Measurements from ENCODE around the gene FUT8. TPM values are rescaled to one million over a fixed set of nuclear protein-coding genes. Genes with fewer than 3 reads are reported as not detected.

Gene FUT8
- total RNA-seq, 1 experiment from 2014 or later: 11.8 TPM

DNA sequence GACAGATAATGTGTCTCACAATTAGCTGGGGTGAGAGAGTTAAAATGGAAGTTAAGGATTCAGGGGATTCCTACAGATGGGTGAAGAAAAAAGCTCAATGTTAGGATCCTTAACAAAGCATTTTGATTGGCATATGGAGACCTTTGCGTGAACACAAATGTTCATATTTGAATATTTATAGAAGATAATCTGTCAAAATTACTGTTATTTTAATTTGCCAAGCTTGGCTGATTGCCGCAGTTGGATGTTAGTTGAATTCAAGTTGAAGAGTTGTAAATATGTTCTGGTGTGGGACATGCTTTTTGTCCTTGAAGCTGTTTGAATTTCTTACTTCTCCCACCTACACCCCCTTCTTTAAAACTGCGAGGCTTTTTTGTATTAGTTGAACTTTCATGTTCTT, 91.2 kb downstream of the FUT8 start:
- CTCF ChIA-PET: interaction anchor here (1.4 kb wide), 1 partner anchor 321 kb away, joined by 4 read pairs; no protein-coding TSS in a partner anchor

DNA sequence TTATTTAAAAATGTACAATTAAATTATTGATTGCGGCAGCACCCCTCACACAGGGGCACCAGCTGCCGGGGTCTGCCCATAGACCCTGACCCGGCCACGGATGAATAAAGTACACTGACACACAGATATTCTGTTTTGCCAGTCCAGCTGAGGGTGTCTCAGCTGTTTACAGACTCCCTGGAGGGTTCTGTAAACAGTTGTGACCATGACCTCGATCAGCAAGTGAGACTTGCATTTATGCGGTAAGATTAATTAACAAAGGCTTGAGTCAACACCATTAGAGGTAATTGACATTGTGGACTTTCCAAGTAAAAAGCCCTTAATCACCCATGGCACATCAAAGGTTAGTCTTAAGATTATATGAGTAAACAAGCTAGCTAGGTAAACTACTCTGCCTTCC, 94.3 kb downstream of the FUT8 start:
- BruUV-seq (replicated peaks): no TSS peak
- Mint-ChIP-seq H3K4me1 (ENCODE audit: insufficient read depth, unreplicated experiment) (no peaks in the 10 kb centered on the region), H3K27me3 (ENCODE audit: insufficient read depth, unreplicated experiment) (no peaks in the 10 kb centered on the region), H3K36me3 (ENCODE audit: insufficient read depth, unreplicated experiment) (no peaks in the 10 kb centered on the region), H3K27ac (ENCODE audit: low read depth, unreplicated experiment) (no peak overlapping the region), H3K9me3 (ENCODE audit: unreplicated experiment) (peaks cover 32% of the 10 kb centered on the region), H3K4me3 (ENCODE audit: unreplicated experiment) (no peak overlapping the region)
- no peak for DNase-seq (ENCODE audit: unreplicated experiment)
- TF ChIP-seq, protein P1, sequence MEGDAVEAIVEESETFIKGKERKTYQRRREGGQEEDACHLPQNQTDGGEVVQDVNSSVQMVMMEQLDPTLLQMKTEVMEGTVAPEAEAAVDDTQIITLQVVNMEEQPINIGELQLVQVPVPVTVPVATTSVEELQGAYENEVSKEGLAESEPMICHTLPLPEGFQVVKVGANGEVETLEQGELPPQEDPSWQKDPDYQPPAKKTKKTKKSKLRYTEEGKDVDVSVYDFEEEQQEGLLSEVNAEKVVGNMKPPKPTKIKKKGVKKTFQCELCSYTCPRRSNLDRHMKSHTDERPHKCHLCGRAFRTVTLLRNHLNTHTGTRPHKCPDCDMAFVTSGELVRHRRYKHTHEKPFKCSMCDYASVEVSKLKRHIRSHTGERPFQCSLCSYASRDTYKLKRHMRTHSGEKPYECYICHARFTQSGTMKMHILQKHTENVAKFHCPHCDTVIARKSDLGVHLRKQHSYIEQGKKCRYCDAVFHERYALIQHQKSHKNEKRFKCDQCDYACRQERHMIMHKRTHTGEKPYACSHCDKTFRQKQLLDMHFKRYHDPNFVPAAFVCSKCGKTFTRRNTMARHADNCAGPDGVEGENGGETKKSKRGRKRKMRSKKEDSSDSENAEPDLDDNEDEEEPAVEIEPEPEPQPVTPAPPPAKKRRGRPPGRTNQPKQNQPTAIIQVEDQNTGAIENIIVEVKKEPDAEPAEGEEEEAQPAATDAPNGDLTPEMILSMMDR (IDR thresholded peaks at IDR 0.05; ENCODE audit: unreplicated experiment): no peak
- intact Hi-C loops (cut with micrococcal nuclease): no loop called here
- POLR2A ChIA-PET: interaction anchor here (0.6 kb wide), 1 partner anchor 159 kb away, joined by 3 read pairs; no protein-coding TSS in a partner anchor
- CTCF ChIA-PET: interaction anchor here (0.6 kb wide), 1 partner anchor 174 kb away, joined by 3 read pairs; no protein-coding TSS in a partner anchor

More for the DNA sequence above, 91.2 kb downstream of the FUT8 start:
- H3K4me1 Mint-ChIP-seq (ENCODE audit: insufficient read depth, unreplicated experiment): no peaks in the 10 kb centered on the region
- no peak overlapping the region for H3K4me3 Mint-ChIP-seq (ENCODE audit: unreplicated experiment)
- no peaks in the 10 kb centered on the region for H3K27me3 Mint-ChIP-seq (ENCODE audit: insufficient read depth, unreplicated experiment)
- H3K36me3 Mint-ChIP-seq (ENCODE audit: insufficient read depth, unreplicated experiment): no peaks in the 10 kb centered on the region
- DNase-seq (ENCODE audit: unreplicated experiment): no peak
- H3K9me3 Mint-ChIP-seq (ENCODE audit: unreplicated experiment): peaks cover 8% of the 10 kb centered on the region
- no TSS peak for BruUV-seq (replicated peaks)
- TF ChIP-seq, protein P1 (IDR thresholded peaks at IDR 0.05; ENCODE audit: unreplicated experiment): no peak
- POLR2A ChIA-PET: no interaction called here
- H3K27ac Mint-ChIP-seq (ENCODE audit: low read depth, unreplicated experiment): no peak overlapping the region
- intact Hi-C loops (cut with micrococcal nuclease): no loop called here

DNA sequence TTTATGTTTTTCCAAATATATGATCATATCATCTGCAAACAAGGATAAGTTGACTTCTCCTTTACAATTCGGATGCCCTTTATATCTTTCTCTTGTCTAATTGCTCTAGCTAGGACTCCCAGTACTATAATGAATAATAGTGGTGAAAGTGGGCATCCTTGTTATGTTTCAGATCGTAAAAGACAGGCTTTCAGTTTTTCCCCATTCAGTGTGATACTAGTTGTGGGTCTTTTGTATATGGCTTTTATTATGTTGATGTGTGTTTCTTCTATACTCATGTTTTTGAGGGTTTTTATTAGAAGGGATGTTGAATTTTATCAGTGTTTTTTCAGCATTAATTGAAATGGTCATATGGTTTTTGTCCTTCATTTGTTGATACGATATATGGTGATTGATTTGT, 97.3 kb downstream of the FUT8 start:
- no peak for DNase-seq (ENCODE audit: unreplicated experiment)
- Mint-ChIP-seq H3K4me1 (ENCODE audit: insufficient read depth, unreplicated experiment) (no peaks in the 10 kb centered on the region), H3K9me3 (ENCODE audit: unreplicated experiment) (peaks cover 32% of the 10 kb centered on the region), H3K27me3 (ENCODE audit: insufficient read depth, unreplicated experiment) (no peaks in the 10 kb centered on the region), H3K36me3 (ENCODE audit: insufficient read depth, unreplicated experiment) (no peaks in the 10 kb centered on the region), H3K27ac (ENCODE audit: low read depth, unreplicated experiment) (no peak overlapping the region), H3K4me3 (ENCODE audit: unreplicated experiment) (no peak overlapping the region)
- ChIA-PET POLR2A (no interaction called here), CTCF (no interaction called here)
- intact Hi-C loops (cut with micrococcal nuclease): no loop called here
- TF ChIP-seq, protein P1 (IDR thresholded peaks at IDR 0.05; ENCODE audit: unreplicated experiment): no peak
- no TSS peak for BruUV-seq (replicated peaks)

DNA sequence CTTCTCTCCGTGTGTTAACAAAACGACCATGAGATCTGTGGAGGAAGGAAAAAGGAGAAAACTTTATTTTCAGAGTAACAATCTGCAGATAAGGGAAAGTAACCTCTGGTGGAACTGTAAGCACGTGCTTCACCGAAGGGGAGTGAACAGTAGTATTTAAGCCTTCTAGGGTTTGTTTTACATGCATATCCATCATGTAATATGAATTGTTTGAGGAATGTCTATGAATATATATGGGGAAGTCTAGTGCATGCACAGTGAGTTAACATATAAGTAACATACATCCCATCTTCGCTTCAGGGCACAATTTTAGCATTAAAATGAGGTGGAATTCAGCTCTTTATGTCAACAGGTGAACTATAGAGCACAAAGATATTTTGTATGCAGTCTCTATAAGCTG, 101.1 kb downstream of the FUT8 start:
- BruUV-seq (replicated peaks): no TSS peak
- peaks cover 24% of the 10 kb centered on the region for H3K9me3 Mint-ChIP-seq (ENCODE audit: unreplicated experiment)
- TF ChIP-seq, protein P1 (IDR thresholded peaks at IDR 0.05; ENCODE audit: unreplicated experiment): no peak
- no peak for DNase-seq (ENCODE audit: unreplicated experiment)
- H3K27ac Mint-ChIP-seq (ENCODE audit: low read depth, unreplicated experiment): no peak overlapping the region
- no peaks in the 10 kb centered on the region for H3K36me3 Mint-ChIP-seq (ENCODE audit: insufficient read depth, unreplicated experiment)
- no peaks in the 10 kb centered on the region for H3K27me3 Mint-ChIP-seq (ENCODE audit: insufficient read depth, unreplicated experiment)
- H3K4me1 Mint-ChIP-seq (ENCODE audit: insufficient read depth, unreplicated experiment): no peaks in the 10 kb centered on the region
- ChIA-PET POLR2A (interaction anchor here (1.1 kb wide), 1 partner anchor 315 kb away, joined by 5 read pairs; no protein-coding TSS in a partner anchor), CTCF (no interaction called here)
- intact Hi-C loops (cut with micrococcal nuclease): no loop called here
- H3K4me3 Mint-ChIP-seq (ENCODE audit: unreplicated experiment): no peak overlapping the region

Data from MCF 10A (cell line).